Common myeloid progenitor, CD34-positive (primary cell): ENCODE data around the gene TMCC3.

ENCODE experiments used
- CTCF ChIA-PET: fragments of 350-600 bp; sonication (Branson Sonifier 250); formaldehyde crosslinking; loops from one replicate; lab custom pipeline; 2021; ENCODE audit warnings: antibody characterized with exemption; lab: Charles Lee
- POLR2A ChIA-PET: fragments of 350-600 bp; sonication (Branson Sonifier 250); formaldehyde crosslinking; loops from one replicate; lab custom pipeline; 2021; ENCODE audit warnings: antibody characterized with exemption; lab: Charles Lee
- DNase-seq, 3 donors: peaks; one replicate each; pipeline versions ENCODE4 v3.0.0 to v3.0.0-alpha.2; 2013
- H3K27ac ChIP-seq, 2 experiments: 1 replicate in 1 of 2; 2 replicates in 1 of 2; pipeline ENCODE4 v1.7.0; 2013; ENCODE audit warnings: inconsistent platforms in 2 of 2, low read length in 2 of 2, mild to moderate bottlenecking in 2 of 2, low read depth in 1 of 2, moderate library complexity in 1 of 2; ENCODE audit not compliant: severe bottlenecking in 2 of 2, insufficient read depth in 1 of 2, poor library complexity in 1 of 2
- H3K27me3 ChIP-seq, 5 experiments: replicated peaks in 2 of 5; 1 replicate in 3 of 5; 2 replicates in 2 of 5; pipeline versions ENCODE4 v1.6.1 to v1.7.0; 2013; ENCODE audit warnings: low read length in 4 of 5, mild to moderate bottlenecking in 2 of 5, moderate library complexity in 2 of 5, inconsistent platforms in 1 of 5; ENCODE audit not compliant: insufficient read depth in 5 of 5, control insufficient read depth in 4 of 5
- H3K36me3 ChIP-seq, 4 experiments: 1 replicate in 2 of 4; 2 replicates in 2 of 4; pipeline versions ENCODE4 v1.6.1 to v1.7.0; 2013; ENCODE audit warnings: low read length in 3 of 4, control low read depth in 1 of 4, mild to moderate bottlenecking in 1 of 4; ENCODE audit not compliant: control insufficient read depth in 4 of 4, insufficient read depth in 4 of 4
- H3K4me1 ChIP-seq, 4 experiments: 1 replicate in 3 of 4; 2 replicates in 1 of 4; pipeline versions ENCODE4 v1.6.1 to v1.7.1; 2013; ENCODE audit warnings: low read length in 3 of 4, mild to moderate bottlenecking in 3 of 4, control low read depth in 1 of 4, inconsistent platforms in 1 of 4, moderate library complexity in 1 of 4; ENCODE audit not compliant: control insufficient read depth in 4 of 4, insufficient read depth in 4 of 4; ENCODE audit errors: control extremely low read depth in 1 of 4
- H3K4me3 ChIP-seq, 7 experiments: 1 replicate in 4 of 7; 2 replicates in 3 of 7; pipeline versions ENCODE4 v1.5.1 to v1.7.0; 2013; ENCODE audit warnings: mild to moderate bottlenecking in 7 of 7, low read length in 6 of 7, moderate library complexity in 6 of 7, inconsistent platforms in 2 of 7, low read depth in 2 of 7, control low read depth in 1 of 7; ENCODE audit not compliant: insufficient read depth in 4 of 7, control insufficient read depth in 1 of 7; ENCODE audit errors: extremely low read depth in 1 of 7
- H3K9me3 ChIP-seq, 5 experiments: 1 replicate in 4 of 5; 2 replicates in 1 of 5; pipeline versions ENCODE4 v1.6.1 to v1.7.1; 2013; ENCODE audit warnings: low read length in 4 of 5, mild to moderate bottlenecking in 2 of 5, inconsistent platforms in 1 of 5, low read depth in 1 of 5, moderate library complexity in 1 of 5; ENCODE audit not compliant: control insufficient read depth in 4 of 5, insufficient read depth in 2 of 5; ENCODE audit errors: control extremely low read depth in 1 of 5
- WGBS: methylation state at CpG from one replicate; pipeline ENCODE4 v1.1.5; 2013; ENCODE audit not compliant: insufficient coverage; 5-methylcytosine and 5-hydroxymethylcytosine counted together

The TMCC3 gene

DNA sequence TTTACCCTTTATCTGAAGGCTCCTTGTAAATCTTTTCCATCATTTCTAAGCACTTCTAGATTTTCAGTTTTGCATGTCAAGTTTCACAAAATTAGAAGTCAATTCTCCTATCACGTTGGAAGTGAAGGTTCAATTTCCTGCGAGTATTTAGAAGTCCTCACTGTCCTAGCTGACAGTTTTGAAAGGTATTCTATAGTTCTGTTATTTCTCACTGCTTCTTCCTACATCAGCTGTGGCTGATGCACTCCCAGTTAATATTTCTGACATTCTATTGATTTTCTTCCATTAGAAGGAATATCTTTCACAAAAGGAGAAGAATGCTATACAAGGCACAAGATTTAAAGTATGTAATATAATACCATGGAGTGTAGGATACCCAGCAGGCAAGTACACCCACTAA is 15.8 kb upstream of the TMCC3 start:
- Histone ChIP-seq H3K27me3 (no peaks in the 10 kb centered on the region), H3K4me1 (no peaks in the 10 kb centered on the region), H3K27ac (no peak overlapping the region), H3K4me3 (no peak overlapping the region), H3K9me3 (no peaks in the 10 kb centered on the region), H3K36me3 (no peaks in the 10 kb centered on the region)
- no peak for DNase-seq
- 100% methylated on average over 1 of the region's 2 CpGs for WGBS
- ChIA-PET POLR2A (no interaction called here), CTCF (interaction anchor here (0.8 kb wide), 2 partner anchors 15 to 42 kb away, joined by 3 read pairs; no protein-coding TSS in a partner anchor)

DNA sequence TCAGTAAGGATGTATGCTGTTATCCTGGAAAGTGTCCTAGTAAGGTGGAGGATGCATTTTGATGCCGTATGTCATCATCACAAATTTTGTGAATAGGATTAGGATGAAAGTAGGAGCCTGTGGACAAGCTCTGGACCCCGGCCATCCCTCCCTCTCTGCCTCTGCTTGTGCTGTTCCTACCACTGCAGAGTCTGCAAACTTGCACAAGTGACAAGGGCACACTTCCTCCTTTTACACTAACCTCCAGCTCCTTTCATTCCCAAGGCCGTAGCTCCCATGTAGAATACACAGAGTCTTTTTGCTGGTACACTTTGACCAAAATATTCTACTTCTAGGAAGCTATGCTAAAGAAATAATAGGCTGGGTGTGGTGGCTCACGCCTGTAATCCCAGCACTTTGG is 13.3 kb upstream of the TMCC3 start:
- ChIA-PET POLR2A (no interaction called here), CTCF (interaction anchor here (1.3 to 1.9 kb wide), 3 partner anchors 10 to 58 kb away, joined by 3 to 5 read pairs (median 4); no protein-coding TSS in a partner anchor)
- Histone ChIP-seq H3K36me3 (no peaks in the 10 kb centered on the region), H3K27me3 (no peaks in the 10 kb centered on the region), H3K4me3 (no peak overlapping the region), H3K4me1 (no peaks in the 10 kb centered on the region), H3K9me3 (no peaks in the 10 kb centered on the region), H3K27ac (no peak overlapping the region)
- 100% methylated on average over 3 of the region's 4 CpGs for WGBS
- no peak for DNase-seq

GRCh38 chr12:94663071-94663470 is 12.7 kb upstream of the TMCC3 start:
- H3K27me3 ChIP-seq = no peaks in the 10 kb centered on the region
- no CpG with 5 or more reads among the region's 4 CpGs for WGBS
- DNase-seq = no peak
- H3K4me3 ChIP-seq = no peak overlapping the region
- H3K4me1 ChIP-seq = no peaks in the 10 kb centered on the region
- no peaks in the 10 kb centered on the region for H3K9me3 ChIP-seq
- ChIA-PET POLR2A (no interaction called here), CTCF (interaction anchor here (1.1 to 1.9 kb wide), 4 partner anchors 11 to 59 kb away, joined by 3 to 5 read pairs (median 4); no protein-coding TSS in a partner anchor)
- H3K36me3 ChIP-seq = no peaks in the 10 kb centered on the region
- H3K27ac ChIP-seq = no peak overlapping the region

DNA sequence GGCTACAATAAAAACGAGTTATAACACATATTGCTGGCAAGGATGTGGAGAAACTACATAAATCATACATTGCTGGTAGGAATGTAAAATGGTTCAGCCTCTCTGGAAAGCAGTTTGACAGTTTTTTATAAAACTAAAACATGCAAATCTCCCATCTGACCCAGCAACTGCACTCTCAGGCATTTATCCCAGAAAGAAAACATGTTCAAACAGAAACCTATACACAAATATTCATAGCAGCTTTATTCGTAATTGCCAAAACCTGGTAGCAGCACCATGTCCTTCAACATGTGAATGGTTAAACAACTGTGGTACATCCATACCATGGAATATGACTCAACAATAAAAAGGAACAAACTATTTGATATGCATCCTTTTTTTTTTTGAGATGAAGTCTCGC is 10.1 kb upstream of the TMCC3 start:
- POLR2A ChIA-PET = no interaction called here

DNA sequence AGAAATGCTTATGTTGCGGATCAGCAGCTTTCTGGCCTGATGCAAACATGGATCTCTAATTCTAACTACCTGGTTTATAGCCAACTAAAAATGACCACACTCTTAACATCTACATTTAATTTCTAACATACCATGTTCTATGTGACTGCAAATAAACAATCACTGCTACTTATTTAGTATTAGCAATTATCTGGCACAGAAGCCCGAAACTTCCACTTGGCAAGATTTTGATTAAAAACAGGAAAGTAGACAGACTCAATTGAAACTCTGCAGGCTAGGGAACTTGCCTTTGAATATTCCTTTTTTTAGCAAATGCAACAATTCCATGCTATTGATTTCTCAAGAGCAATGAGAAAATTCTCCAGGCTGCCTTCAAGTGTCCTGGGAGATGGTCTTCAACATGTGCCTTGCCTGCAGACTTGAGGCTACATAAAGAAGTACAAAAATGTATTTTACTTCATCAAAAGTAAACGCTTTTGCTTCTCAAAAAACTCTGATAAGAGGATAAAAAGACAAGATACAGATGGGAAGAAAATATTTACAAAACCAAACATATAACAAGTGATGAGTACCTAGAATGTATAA is 9.1 kb upstream of the TMCC3 start:
- no peaks in the 10 kb centered on the region for H3K36me3 ChIP-seq
- H3K9me3 ChIP-seq = no peaks in the 10 kb centered on the region
- H3K4me1 ChIP-seq = no peaks in the 10 kb centered on the region
- 100% methylated on average over 2 of the region's 3 CpGs for WGBS
- H3K27ac ChIP-seq = no peak overlapping the region
- no peak for DNase-seq
- H3K4me3 ChIP-seq = no peak overlapping the region
- POLR2A ChIA-PET = interaction anchor here (0.6 kb wide), 1 partner anchor 24 kb away, joined by 3 read pairs; no protein-coding TSS in a partner anchor
- no peaks in the 10 kb centered on the region for H3K27me3 ChIP-seq
- CTCF ChIA-PET = no interaction called here

More for the DNA sequence above, 10.1 kb upstream of the TMCC3 start:
- H3K4me3 ChIP-seq = no peak overlapping the region
- H3K36me3 ChIP-seq = no peaks in the 10 kb centered on the region
- no peaks in the 10 kb centered on the region for H3K9me3 ChIP-seq
- H3K27ac ChIP-seq = no peak overlapping the region
- H3K4me1 ChIP-seq = no peaks in the 10 kb centered on the region
- CTCF ChIA-PET = interaction anchor here (0.7 kb wide), 1 partner anchor 655 kb away, joined by 3 read pairs; no protein-coding TSS in a partner anchor
- WGBS = no CpG with 5 or more reads among the region's 3 CpGs
- H3K27me3 ChIP-seq = no peaks in the 10 kb centered on the region
- no peak for DNase-seq

GRCh38 chr12:94658931-94659330 is 8.6 kb upstream of the TMCC3 start:
- no peak for DNase-seq
- Histone ChIP-seq H3K27ac (no peak overlapping the region), H3K27me3 (no peaks in the 10 kb centered on the region), H3K4me3 (no peak overlapping the region), H3K36me3 (no peaks in the 10 kb centered on the region), H3K4me1 (no peaks in the 10 kb centered on the region), H3K9me3 (no peaks in the 10 kb centered on the region)
- ChIA-PET POLR2A (interaction anchor here (0.6 kb wide), 1 partner anchor 24 kb away, joined by 3 read pairs; no protein-coding TSS in a partner anchor), CTCF (no interaction called here)
- 80% methylated on average over 1 of the region's 1 CpG for WGBS

DNA sequence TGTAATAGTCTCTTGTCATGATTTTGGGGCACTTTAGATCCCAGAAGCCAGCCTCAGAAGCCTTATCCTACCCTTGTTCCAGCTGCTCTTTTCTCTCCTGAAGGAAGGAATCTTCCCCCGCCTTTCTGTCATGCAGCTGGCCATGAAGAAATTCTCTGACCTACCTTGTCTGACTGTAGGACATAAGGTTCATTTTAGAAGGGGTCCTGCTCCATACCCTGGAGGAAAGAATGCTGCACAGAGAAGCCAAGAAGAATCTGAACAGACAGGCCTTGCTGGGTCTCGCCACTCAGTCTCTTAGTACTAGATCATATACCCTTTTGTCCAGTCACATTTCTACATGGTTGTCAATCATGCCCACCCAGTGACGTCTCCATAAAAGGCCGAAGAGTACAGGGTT is 6.2 kb upstream of the TMCC3 start:
- peaks cover 0 to 7% (median 0%) of the 10 kb centered on the region in 5 experiments for H3K27me3 ChIP-seq
- POLR2A ChIA-PET = no interaction called here
- WGBS = 96% methylated on average over 3 of the region's 4 CpGs
- no peaks in the 10 kb centered on the region for H3K9me3 ChIP-seq
- CTCF ChIA-PET = interaction anchor here (0.6 kb wide), 1 partner anchor 45 kb away, joined by 3 read pairs; no protein-coding TSS in a partner anchor
- H3K27ac ChIP-seq = no peak overlapping the region
- no peaks in the 10 kb centered on the region for H3K4me1 ChIP-seq
- H3K4me3 ChIP-seq = no peak overlapping the region
- no peak for DNase-seq
- no peaks in the 10 kb centered on the region for H3K36me3 ChIP-seq
